ENCODE measurements around the gene NACAD.
A peak's percentile ranks its signal among the peaks of the same experiment; 100 is the strongest.

NACAD gene, protein sequence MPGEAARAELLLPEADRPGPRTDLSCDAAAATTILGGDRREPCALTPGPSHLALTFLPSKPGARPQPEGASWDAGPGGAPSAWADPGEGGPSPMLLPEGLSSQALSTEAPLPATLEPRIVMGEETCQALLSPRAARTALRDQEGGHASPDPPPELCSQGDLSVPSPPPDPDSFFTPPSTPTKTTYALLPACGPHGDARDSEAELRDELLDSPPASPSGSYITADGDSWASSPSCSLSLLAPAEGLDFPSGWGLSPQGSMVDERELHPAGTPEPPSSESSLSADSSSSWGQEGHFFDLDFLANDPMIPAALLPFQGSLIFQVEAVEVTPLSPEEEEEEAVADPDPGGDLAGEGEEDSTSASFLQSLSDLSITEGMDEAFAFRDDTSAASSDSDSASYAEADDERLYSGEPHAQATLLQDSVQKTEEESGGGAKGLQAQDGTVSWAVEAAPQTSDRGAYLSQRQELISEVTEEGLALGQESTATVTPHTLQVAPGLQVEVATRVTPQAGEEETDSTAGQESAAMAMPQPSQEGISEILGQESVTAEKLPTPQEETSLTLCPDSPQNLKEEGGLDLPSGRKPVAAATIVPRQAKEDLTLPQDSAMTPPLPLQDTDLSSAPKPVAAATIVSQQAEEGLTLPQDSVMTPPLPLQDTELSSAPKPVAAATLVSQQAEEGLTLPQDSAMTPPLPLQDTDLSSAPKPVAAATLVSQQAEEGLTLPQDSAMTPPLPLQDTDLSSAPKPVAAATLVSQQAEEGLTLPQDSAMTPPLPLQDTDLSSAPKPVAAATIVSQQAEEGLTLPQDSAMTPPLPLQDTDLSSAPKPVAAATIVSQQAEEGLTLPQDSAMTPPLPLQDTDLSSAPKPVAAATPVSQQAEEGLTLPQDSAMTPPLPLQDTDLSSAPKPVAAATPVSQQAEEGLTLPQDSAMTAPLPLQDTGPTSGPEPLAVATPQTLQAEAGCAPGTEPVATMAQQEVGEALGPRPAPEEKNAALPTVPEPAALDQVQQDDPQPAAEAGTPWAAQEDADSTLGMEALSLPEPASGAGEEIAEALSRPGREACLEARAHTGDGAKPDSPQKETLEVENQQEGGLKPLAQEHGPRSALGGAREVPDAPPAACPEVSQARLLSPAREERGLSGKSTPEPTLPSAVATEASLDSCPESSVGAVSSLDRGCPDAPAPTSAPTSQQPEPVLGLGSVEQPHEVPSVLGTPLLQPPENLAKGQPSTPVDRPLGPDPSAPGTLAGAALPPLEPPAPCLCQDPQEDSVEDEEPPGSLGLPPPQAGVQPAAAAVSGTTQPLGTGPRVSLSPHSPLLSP (N-terminal part only)

DNA sequence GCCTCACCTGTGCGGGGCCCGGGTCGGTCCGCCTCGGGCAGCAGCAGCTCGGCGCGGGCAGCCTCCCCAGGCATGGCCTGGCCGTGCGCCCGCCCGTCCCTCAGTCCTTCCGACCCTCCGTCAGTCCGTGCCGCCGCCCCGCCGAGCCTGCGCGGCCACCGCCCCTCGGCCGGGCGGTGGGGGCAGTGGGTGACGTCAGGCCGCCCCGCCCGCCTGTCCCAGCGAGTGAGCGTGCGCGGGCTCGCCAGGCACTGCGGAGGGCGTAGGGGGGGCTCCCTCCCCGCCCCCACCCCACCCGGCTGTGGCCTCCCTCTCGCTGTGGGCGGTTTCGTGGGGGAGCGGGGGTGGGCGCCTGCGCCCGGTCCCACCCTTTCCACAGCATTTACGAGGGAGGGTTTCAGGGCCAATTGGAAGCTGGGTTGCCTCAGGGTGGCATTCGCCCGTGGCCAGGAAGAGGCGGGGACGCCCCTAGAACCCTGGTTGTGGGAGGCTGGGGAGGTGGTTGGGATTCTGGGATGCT is at the start of gene NACAD:
NACAD (minus strand) TSS at position 149 of the 520 bp plus-strand sequence; CDS start at position 74, 75 bp downstream.
- no peak for DNase-seq (ENCODE audit: extremely low read depth, insufficient read length)
- Histone ChIP-seq H3K36me3 (ENCODE audit: control insufficient read depth, insufficient read depth, low read length) (no peaks in the 10 kb centered on the region), H3K4me3 (replicated peaks; ENCODE audit: low read depth, low read length) (peak within 1 kb of the TSS; percentile 37), H3K27me3 (replicated peaks; ENCODE audit: control insufficient read depth, insufficient read depth, low read length) (no peaks in the 10 kb centered on the region; the same call in 1 of the 2 replicates)
- TF ChIP-seq, protein P1, sequence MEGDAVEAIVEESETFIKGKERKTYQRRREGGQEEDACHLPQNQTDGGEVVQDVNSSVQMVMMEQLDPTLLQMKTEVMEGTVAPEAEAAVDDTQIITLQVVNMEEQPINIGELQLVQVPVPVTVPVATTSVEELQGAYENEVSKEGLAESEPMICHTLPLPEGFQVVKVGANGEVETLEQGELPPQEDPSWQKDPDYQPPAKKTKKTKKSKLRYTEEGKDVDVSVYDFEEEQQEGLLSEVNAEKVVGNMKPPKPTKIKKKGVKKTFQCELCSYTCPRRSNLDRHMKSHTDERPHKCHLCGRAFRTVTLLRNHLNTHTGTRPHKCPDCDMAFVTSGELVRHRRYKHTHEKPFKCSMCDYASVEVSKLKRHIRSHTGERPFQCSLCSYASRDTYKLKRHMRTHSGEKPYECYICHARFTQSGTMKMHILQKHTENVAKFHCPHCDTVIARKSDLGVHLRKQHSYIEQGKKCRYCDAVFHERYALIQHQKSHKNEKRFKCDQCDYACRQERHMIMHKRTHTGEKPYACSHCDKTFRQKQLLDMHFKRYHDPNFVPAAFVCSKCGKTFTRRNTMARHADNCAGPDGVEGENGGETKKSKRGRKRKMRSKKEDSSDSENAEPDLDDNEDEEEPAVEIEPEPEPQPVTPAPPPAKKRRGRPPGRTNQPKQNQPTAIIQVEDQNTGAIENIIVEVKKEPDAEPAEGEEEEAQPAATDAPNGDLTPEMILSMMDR (IDR thresholded peaks at IDR 0.05; ENCODE audit: insufficient read depth, low read length, poor library complexity, severe bottlenecking) = no peak

DNA sequence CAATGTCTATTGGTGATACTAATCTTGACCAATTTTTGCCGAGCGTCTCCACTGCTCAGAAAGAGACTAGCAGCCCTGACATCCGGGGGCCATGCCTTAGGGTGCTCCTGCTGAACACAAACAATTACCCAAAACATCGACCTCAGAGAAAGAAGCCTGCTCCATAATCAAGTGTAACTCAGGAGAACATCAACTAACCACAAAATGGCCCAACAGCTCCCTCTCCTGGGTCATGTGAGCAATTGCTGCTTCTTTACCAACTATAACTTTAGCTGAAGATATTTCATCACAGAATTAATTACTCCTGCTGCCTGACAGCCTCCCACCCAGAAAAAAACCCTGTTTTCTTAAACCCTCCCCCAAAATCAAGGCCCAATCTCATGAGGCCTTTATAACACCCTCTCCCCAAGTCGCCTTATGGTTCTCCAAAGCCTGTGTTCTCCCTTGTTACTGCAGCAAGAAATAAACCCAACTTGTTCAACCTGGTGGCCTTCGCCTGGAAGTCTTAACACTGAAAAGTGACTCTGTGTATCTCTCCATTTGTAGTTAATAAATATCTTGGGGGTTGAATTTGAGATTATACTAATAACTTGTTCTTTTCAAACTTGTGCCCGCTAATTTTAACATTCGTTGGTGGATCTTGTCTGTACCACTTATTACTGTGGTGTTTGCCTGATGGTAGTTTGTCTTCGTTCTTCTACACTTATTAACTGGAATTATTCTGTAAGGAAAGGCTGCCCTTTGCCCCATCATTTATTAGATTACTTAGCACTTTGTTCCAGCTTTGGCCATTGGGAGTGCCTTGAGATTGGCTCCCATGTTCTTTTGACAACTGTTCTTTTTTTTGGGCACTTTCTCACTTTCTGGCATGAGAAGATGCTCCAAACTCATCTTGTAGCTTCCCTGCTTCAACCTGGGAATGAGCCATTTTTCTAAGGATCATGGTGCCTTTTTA is 47.6 kb upstream of the NACAD start:
- Histone ChIP-seq H3K4me3 (replicated peaks; ENCODE audit: low read depth, low read length) (no peak overlapping the region), H3K27me3 (replicated peaks; ENCODE audit: control insufficient read depth, insufficient read depth, low read length) (no peaks in the 10 kb centered on the region), H3K36me3 (ENCODE audit: control insufficient read depth, insufficient read depth, low read length) (no peaks in the 10 kb centered on the region)
- DNase-seq (ENCODE audit: extremely low read depth, insufficient read length) = no peak
- TF ChIP-seq, protein P1 (IDR thresholded peaks at IDR 0.05; ENCODE audit: insufficient read depth, low read length, poor library complexity, severe bottlenecking) = peak; percentile 79

DNA sequence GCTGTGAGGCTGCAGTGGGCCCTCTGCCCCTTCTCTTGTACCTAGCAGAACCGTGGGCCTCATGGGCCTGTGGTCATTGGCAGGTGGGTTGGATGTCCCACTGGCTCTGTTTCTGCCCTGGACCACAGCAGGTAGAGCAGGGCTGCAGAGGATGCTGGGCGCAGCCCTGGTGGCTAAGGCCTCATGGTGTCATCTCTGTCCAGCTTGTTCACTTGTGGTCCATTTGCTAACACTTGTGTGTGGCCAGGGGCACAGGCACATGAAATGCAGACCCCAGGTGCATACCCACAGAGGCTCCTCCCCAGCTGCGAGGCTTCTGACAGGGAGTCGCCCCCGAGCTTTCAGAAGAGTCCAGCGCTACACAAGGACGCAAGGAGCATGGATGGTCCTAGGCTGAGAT is 45.1 kb upstream of the NACAD start:
- no peaks in the 10 kb centered on the region for H3K27me3 ChIP-seq (replicated peaks; ENCODE audit: control insufficient read depth, insufficient read depth, low read length)
- H3K36me3 ChIP-seq (ENCODE audit: control insufficient read depth, insufficient read depth, low read length) = no peaks in the 10 kb centered on the region
- DNase-seq (ENCODE audit: extremely low read depth, insufficient read length) = no peak
- TF ChIP-seq, protein P1 (IDR thresholded peaks at IDR 0.05; ENCODE audit: insufficient read depth, low read length, poor library complexity, severe bottlenecking) = no peak
- no peak overlapping the region for H3K4me3 ChIP-seq (replicated peaks; ENCODE audit: low read depth, low read length)

DNA sequence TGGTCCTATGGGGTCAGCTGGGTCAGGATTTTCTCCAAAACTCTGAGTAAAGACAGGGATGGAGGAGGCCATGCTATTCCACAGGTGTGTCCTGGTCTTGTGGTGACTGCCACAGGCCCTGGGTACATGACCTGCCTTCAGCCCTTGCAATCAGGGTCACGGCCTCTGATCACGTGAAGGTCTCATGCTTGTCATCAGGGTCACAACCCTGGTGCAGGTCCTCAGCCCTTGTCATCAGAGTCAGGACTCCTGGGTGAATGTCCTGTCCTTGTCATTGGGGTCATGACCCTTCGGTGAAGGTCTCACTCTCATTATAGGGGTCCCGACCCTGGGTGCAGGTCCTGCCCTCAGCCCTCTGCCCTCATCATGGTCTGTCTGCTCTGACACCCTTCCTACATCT is 44.6 kb upstream of the NACAD start:
- H3K4me3 ChIP-seq (replicated peaks; ENCODE audit: low read depth, low read length) = no peak overlapping the region
- DNase-seq (ENCODE audit: extremely low read depth, insufficient read length) = no peak
- TF ChIP-seq, protein P1 (IDR thresholded peaks at IDR 0.05; ENCODE audit: insufficient read depth, low read length, poor library complexity, severe bottlenecking) = no peak
- no peaks in the 10 kb centered on the region for H3K36me3 ChIP-seq (ENCODE audit: control insufficient read depth, insufficient read depth, low read length)
- no peaks in the 10 kb centered on the region for H3K27me3 ChIP-seq (replicated peaks; ENCODE audit: control insufficient read depth, insufficient read depth, low read length)

Data from GM06990 (cell line).